Measurements from ENCODE around the gene RAB25.
"Not testable (repeated sequence)": the region's sequence is repeated elsewhere in the genome, so short reads cannot be mapped to it uniquely, and the experiment has no call there.

The RAB25 gene

DNA sequence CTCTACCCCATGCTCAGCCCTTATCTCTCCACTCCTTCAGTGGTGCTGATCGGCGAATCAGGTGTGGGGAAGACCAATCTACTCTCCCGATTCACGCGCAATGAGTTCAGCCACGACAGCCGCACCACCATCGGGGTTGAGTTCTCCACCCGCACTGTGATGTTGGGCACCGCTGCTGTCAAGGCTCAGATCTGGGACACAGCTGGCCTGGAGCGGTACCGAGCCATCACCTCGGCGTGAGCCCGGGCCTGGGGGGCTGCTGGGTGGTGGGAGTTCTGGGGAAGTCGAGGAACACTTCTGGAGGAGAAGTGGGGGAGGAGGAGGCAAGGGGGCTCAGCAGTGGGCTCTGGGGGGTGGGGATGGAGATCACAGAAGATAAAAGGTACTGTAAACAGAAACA lies 4.9 kb downstream of the RAB25 start:
- no peaks in the 10 kb centered on the region for H3K9me3 Mint-ChIP-seq
- H3K4me3 Mint-ChIP-seq, result no peak overlapping the region
- DNase-seq (ENCODE audit: low spot score), result no peak
- H3K27ac Mint-ChIP-seq, result no peak overlapping the region
- H3K27me3 Mint-ChIP-seq (ENCODE audit: low read depth), result no peaks in the 10 kb centered on the region
- H3K36me3 Mint-ChIP-seq (ENCODE audit: low read depth), result no peaks in the 10 kb centered on the region
- peaks cover 12% of the 10 kb centered on the region for H3K4me1 Mint-ChIP-seq (ENCODE audit: low read depth)

DNA sequence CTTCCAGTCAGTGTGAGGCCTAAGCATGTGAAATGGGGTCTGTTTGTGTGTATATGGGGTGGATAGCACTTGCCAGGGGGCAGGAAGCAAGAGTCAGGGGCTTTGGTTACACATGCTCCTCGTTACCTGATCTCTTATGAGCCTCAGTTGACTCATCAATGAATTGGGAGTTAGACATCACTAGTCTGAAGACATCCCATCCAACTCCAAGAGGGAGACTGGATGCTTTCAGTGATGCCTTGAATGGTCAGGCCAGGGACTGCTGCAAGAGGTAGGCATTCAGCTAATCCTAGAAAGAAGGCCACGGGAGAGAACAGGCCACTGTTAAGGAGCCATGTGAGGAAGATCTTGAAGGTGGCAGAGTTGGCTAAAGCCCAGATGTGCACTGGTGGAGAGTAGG lies 6.3 kb downstream of the RAB25 start:
- peak overlapping the region; percentile 38 for H3K27ac Mint-ChIP-seq
- DNase-seq (ENCODE audit: low spot score), result no peak
- H3K9me3 Mint-ChIP-seq, result no peaks in the 10 kb centered on the region
- peaks cover 12% of the 10 kb centered on the region for H3K4me1 Mint-ChIP-seq (ENCODE audit: low read depth)
- no peaks in the 10 kb centered on the region for H3K36me3 Mint-ChIP-seq (ENCODE audit: low read depth)
- H3K4me3 Mint-ChIP-seq, result no peak overlapping the region
- H3K27me3 Mint-ChIP-seq (ENCODE audit: low read depth), result no peaks in the 10 kb centered on the region

DNA sequence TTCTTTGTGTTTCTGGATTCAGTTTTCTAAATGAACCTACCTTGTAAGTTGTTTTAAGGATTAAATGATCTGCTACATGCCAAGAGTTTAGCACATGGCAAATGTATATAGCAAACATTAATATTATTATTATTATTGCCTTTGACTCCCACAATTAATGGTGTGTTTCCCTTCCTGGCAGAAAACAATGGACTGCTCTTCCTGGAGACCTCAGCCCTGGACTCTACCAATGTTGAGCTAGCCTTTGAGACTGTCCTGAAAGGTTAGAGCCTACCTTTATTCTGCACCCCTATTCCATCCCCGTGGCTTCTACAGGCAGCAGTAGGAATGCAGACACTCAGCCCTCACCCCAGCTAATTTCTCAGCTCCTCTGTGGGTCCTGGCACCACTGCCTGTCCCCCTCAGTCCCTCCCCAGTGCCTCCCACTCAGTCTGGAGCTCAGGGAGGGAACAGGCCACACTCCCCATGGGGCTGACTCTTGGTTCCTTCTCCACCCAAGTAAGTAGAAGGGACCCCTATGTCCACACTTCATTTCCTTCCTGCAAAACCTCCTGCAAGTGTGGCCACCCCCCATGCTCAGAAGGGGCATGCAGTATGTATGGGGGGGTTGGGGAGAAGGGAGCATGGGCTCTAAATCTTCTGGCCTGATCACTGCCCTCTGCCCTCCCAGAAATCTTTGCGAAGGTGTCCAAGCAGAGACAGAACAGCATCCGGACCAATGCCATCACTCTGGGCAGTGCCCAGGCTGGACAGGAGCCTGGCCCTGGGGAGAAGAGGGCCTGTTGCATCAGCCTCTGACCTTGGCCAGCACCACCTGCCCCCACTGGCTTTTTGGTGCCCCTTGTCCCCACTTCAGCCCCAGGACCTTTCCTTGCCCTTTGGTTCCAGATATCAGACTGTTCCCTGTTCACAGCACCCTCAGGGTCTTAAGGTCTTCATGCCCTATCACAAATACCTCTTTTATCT lies 8.8 kb downstream of the RAB25 start:
- H3K4me1 Mint-ChIP-seq (ENCODE audit: low read depth), result peaks cover 12% of the 10 kb centered on the region
- H3K36me3 Mint-ChIP-seq (ENCODE audit: low read depth), result no peaks in the 10 kb centered on the region
- H3K27ac Mint-ChIP-seq, result no peak overlapping the region
- H3K27me3 Mint-ChIP-seq (ENCODE audit: low read depth), result peaks cover 3% of the 10 kb centered on the region
- no peak overlapping the region for H3K4me3 Mint-ChIP-seq
- H3K9me3 Mint-ChIP-seq, result no peaks in the 10 kb centered on the region
- DNase-seq (ENCODE audit: low spot score), result no peak

DNA sequence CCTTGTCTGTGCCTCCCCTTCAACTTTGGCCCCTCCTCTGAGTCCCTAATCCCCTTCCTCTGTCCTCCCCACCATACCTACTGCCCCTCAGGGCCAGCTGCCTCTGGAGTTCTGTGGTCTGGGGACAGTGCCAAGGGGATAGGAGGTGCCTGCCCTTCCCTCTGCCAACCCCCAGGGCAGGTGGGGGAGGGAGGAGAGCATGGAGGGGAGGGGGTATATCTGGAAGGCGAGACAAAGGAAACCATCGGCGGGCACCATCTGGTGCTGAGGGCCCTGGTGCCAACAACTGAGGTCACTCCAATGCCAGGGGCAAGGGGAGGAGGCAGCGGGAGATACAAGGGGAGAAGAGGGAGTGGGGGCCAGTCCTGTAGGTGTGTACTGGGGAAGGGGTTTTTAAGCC lies 9.6 kb downstream of the RAB25 start:
- Mint-ChIP-seq H3K27ac (no peak overlapping the region), H3K9me3 (no peaks in the 10 kb centered on the region), H3K4me3 (no peak overlapping the region), H3K27me3 (ENCODE audit: low read depth) (peaks cover 3% of the 10 kb centered on the region), H3K4me1 (ENCODE audit: low read depth) (peaks cover 8% of the 10 kb centered on the region), H3K36me3 (ENCODE audit: low read depth) (no peaks in the 10 kb centered on the region)
- DNase-seq (ENCODE audit: low spot score), result no peak

DNA sequence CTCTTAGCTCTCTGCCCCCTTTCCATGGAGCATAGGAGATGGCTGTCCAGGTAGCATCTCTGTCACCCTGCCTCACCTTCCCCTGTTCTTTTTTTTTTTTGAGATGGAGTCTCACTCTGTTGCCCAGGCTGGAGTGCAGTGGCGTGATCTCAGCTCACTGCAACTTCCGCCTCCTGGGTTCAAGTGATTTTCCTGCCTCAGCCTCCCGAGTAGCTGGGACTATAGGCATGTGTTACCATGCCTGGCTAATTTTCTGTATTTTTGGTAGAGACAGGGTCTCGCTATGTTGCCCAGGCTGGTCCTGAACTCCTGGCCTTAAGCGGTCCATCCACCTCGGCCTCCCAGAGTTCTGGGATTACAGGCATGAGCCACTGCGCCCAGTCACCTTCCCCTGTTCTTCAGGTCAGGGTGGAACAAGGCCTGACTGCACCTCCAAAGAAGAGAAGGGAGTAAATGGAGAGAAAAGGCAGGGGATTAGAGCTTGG lies 10.4 kb downstream of the RAB25 start:
- H3K4me3 Mint-ChIP-seq; DNase-seq (ENCODE audit: low spot score); H3K9me3 Mint-ChIP-seq; H3K4me1 Mint-ChIP-seq (ENCODE audit: low read depth); H3K27ac Mint-ChIP-seq; H3K36me3 Mint-ChIP-seq (ENCODE audit: low read depth); H3K27me3 Mint-ChIP-seq (ENCODE audit: low read depth): not testable (repeated sequence)

DNA sequence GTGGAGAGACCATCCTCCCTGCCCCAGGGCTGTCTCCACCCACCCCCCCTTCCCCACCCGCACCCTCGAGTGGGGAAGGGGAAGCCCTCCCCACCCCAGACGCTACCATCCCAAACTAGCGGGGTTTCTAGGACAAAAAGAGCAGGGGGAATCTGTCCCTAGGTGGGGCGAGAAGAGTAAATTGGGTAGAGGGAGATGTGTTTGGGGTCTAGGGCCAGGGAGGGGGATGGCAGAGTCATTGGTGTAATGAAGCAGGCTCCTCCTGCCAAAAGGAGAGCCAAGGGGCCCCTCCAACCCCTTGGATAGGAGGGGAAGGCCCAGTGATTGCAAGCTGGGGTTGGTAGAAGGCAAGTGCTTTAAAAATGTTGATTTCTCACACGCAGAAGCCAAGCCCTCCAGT lies 11.3 kb downstream of the RAB25 start:
- peaks cover 3% of the 10 kb centered on the region for H3K27me3 Mint-ChIP-seq (ENCODE audit: low read depth)
- DNase-seq (ENCODE audit: low spot score), result no peak
- H3K9me3 Mint-ChIP-seq, result no peaks in the 10 kb centered on the region
- no peaks in the 10 kb centered on the region for H3K36me3 Mint-ChIP-seq (ENCODE audit: low read depth)
- H3K27ac Mint-ChIP-seq, result no peak overlapping the region
- no peaks in the 10 kb centered on the region for H3K4me1 Mint-ChIP-seq (ENCODE audit: low read depth)
- H3K4me3 Mint-ChIP-seq, result no peak overlapping the region

DNA sequence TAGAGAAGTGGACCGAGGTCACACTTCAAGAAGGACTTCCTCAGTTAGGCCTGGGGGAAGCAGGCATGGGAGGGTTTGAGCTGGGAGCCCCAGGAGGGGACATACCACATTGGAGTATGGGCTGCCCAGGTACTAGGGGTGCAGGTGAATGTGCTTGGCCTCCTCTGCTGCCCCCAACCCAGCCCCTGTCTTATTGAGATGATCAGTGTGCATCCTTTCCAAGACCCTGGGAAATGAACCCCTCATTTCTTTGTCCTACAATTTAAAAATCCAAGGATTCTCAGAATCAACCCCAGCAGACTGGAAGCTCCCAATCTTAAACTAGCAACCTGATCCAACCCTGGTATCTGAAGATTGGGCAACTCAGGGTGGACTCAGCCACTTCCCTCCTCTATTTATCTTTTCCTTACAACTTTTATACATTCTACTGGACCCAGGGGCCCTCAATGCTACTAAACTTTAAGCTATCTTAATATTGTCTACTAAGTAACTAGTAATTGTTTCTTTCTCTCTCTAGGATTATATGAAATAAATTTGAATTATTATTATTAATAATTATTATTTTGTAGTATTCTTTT lies 12.2 kb downstream of the RAB25 start:
- Mint-ChIP-seq H3K27me3 (ENCODE audit: low read depth) (peaks cover 8% of the 10 kb centered on the region), H3K4me1 (ENCODE audit: low read depth) (no peaks in the 10 kb centered on the region), H3K27ac (no peak overlapping the region), H3K9me3 (no peaks in the 10 kb centered on the region), H3K4me3 (no peak overlapping the region), H3K36me3 (ENCODE audit: low read depth) (no peaks in the 10 kb centered on the region)
- DNase-seq (ENCODE audit: low spot score), result no peak

DNA sequence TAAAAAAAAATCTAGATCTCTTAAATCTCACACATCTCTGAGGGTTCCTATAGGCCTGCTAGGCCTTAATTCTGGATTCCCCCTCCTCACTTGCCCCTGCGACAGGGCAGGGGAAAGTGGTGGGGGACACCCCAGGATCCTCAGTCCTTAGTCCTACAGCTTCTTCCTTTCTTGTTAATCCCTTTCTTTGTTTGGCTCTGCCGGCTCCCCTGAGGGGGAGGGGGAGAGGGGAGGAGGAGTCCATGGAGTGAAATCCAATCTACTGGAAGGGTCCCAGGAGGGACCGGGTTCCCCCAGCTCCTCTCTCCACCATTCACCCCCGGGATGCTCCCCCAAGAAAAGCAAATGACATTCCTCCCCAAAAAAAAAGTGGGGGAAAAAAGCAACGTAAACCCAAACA lies 12.8 kb downstream of the RAB25 start:
- Mint-ChIP-seq H3K27ac (no peak overlapping the region), H3K9me3 (no peaks in the 10 kb centered on the region), H3K4me1 (ENCODE audit: low read depth) (no peaks in the 10 kb centered on the region), H3K27me3 (ENCODE audit: low read depth) (peaks cover 12% of the 10 kb centered on the region), H3K36me3 (ENCODE audit: low read depth) (no peaks in the 10 kb centered on the region), H3K4me3 (no peak overlapping the region)
- DNase-seq (ENCODE audit: low spot score), result no peak

DNA sequence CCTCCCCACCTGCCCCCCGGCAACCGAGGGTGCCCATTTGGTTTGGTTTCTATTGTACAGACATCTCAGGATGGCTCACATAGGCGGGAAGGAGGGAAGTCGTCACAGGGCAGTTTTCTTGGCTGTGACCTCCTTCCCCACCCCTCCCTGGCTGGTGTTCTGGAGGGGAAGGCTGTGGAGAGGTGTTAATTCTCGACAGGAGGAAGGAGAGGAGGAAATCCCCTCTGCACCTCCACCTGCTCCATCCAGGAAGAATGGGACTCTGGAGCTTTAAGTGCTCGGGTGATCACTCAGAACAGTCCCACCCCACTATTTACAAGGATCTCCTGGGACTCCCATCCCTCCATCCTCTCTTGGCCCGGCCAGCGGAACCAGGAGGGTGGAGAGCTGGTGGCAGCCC lies 13.7 kb downstream of the RAB25 start:
- no peak overlapping the region for H3K4me3 Mint-ChIP-seq
- peaks cover 18% of the 10 kb centered on the region for H3K27me3 Mint-ChIP-seq (ENCODE audit: low read depth)
- H3K4me1 Mint-ChIP-seq (ENCODE audit: low read depth), result no peaks in the 10 kb centered on the region
- no peaks in the 10 kb centered on the region for H3K9me3 Mint-ChIP-seq
- H3K27ac Mint-ChIP-seq, result no peak overlapping the region
- no peaks in the 10 kb centered on the region for H3K36me3 Mint-ChIP-seq (ENCODE audit: low read depth)
- no peak for DNase-seq (ENCODE audit: low spot score)

DNA sequence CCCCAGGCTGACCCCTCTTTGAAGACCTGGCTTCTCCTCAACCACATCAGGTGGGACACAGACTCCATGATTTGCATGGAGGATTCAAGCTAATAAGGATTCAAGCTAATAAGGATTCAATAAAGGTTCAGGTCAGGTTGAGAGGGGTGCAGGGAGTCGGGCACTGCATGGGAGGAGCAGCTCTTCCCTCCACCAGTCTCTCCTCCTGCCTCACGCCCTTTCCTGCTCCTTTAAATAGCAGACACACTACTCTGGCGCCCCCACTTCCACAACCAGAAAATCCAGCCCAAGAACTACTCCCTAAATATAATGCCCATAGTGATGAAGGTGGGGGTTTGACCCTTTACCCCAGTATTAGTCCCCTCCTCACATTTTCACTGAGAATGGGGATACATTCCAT lies 14.2 kb downstream of the RAB25 start:
- Mint-ChIP-seq H3K27ac (no peak overlapping the region), H3K27me3 (ENCODE audit: low read depth) (peaks cover 21% of the 10 kb centered on the region), H3K4me3 (no peak overlapping the region), H3K36me3 (ENCODE audit: low read depth) (no peaks in the 10 kb centered on the region), H3K9me3 (no peaks in the 10 kb centered on the region), H3K4me1 (ENCODE audit: low read depth) (no peaks in the 10 kb centered on the region)
- DNase-seq (ENCODE audit: low spot score), result no peak

DNA sequence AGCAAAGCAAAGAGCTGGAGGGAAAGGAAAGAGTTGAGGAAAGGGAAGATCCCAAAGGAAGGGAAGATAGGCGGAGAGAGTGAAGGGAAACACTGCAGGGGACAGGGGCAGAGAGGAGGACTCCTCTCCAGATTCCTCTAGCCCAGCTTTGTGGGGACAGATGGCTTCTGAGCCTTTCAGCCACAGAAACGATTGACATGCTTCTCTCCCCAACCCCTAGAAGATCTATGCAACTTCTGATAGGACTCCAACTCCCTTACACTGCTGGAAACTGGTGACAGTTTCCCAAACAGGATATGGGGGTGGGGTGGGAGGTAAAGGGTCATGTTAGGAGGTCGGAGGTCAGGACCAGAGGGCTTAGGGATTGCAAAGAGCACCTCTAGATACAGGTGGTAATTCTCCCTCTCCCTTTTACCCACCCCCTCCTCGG lies 14.8 kb downstream of the RAB25 start:
- Mint-ChIP-seq H3K4me1 (ENCODE audit: low read depth) (no peaks in the 10 kb centered on the region), H3K4me3 (no peak overlapping the region)

DNA sequence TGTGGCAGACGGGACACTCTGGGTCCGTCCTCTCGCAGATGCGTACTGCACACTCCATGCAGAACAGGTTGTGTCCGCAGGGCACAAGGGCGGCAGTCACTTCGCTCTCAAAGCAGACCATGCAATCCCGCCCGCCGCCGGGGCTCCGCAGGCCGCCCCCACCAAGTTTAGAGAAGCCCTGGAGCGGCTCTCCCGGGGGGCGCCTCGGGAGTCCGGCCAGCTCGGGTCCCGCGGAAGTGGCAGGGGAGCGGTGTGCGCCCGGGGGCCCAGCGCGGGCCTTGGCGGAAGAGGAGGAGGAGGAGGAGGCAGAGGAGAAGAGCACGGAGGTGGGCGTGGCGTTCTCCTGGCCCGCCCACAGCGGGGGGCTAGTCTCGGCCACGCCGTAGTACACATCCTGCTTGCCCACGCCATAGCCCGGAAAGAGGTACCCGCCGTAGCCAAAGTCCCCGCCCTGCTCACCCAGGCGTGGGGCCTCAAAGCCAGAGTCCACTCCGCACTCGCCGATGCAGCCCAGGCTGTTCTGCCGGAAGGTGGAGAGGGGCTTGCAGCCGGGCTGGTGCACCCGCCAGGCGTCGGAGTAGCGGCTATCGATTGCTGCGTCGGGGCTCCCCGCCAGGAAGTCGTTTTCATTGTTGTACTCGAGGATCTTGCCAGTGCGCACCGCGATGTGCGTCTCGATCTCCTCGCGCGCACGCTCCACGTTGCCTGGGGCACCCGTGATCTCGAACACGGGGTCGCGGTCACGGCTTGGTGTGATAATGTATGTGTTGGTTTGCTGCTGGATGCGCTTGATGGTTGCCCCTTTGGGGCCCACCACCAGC lies 15.9 kb downstream of the RAB25 start:
- Mint-ChIP-seq H3K9me3 (no peaks in the 10 kb centered on the region), H3K4me3 (no peak overlapping the region), H3K27me3 (ENCODE audit: low read depth) (peaks cover 33% of the 10 kb centered on the region), H3K27ac (no peak overlapping the region), H3K4me1 (ENCODE audit: low read depth) (peaks cover 1% of the 10 kb centered on the region), H3K36me3 (ENCODE audit: low read depth) (no peaks in the 10 kb centered on the region)
- no peak for DNase-seq (ENCODE audit: low spot score)

More for the DNA sequence above, 14.8 kb downstream of the RAB25 start:
- no peak overlapping the region for H3K27ac Mint-ChIP-seq
- peaks cover 24% of the 10 kb centered on the region for H3K27me3 Mint-ChIP-seq (ENCODE audit: low read depth)
- H3K36me3 Mint-ChIP-seq (ENCODE audit: low read depth), result no peaks in the 10 kb centered on the region
- no peak for DNase-seq (ENCODE audit: low spot score)
- no peaks in the 10 kb centered on the region for H3K9me3 Mint-ChIP-seq

DNA sequence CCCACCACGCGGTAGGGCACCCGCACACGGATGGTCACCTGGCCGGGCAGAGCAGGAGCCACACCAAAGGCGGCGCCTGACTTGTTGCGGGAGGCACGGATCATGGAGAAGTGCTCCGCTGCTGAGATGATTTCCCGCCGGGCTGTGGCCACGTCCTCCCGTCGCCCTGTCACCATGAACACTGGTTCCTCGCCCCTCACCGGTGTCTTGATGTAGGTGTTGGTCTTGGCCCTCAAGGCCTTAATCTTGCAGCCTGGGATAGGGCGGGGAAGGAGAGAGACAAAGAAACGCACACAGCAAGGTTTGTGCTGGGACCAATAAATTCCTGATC lies 16.4 kb downstream of the RAB25 start:
- no peak overlapping the region for H3K4me3 Mint-ChIP-seq
- peaks cover 1% of the 10 kb centered on the region for H3K4me1 Mint-ChIP-seq (ENCODE audit: low read depth)
- no peaks in the 10 kb centered on the region for H3K36me3 Mint-ChIP-seq (ENCODE audit: low read depth)
- H3K9me3 Mint-ChIP-seq, result no peaks in the 10 kb centered on the region
- peaks cover 32% of the 10 kb centered on the region for H3K27me3 Mint-ChIP-seq (ENCODE audit: low read depth)
- no peak for DNase-seq (ENCODE audit: low spot score)
- H3K27ac Mint-ChIP-seq, result no peak overlapping the region

DNA sequence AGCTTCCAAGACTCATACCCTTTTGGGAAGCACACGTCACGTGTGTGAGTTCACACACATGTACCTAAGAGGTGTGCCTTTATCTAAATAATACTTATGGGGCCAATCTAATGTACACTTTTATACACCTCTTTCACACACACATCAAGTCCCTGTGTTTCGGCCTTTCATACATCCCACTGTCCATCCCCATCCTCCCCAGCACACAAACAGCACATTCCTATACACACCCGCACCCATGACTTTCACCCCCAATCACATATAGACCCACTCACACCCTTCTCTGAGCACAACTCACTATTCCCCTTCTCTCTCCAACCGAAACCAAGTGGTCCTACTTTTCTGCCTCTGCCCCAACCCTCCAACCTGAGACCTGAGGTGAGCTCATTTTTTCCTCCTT lies 17.8 kb downstream of the RAB25 start:
- no peak overlapping the region for H3K27ac Mint-ChIP-seq
- H3K36me3 Mint-ChIP-seq (ENCODE audit: low read depth), result no peaks in the 10 kb centered on the region
- peaks cover 37% of the 10 kb centered on the region for H3K27me3 Mint-ChIP-seq (ENCODE audit: low read depth)
- peaks cover 2% of the 10 kb centered on the region for H3K4me1 Mint-ChIP-seq (ENCODE audit: low read depth)
- no peaks in the 10 kb centered on the region for H3K9me3 Mint-ChIP-seq
- no peak overlapping the region for H3K4me3 Mint-ChIP-seq
- DNase-seq (ENCODE audit: low spot score), result no peak
